Nephron progenitor cell (in vitro differentiated cells): ENCODE data around the gene BZW1.

Source experiments
- DNase-seq: peaks from one replicate; pipeline ENCODE4 v3.0.0; 2021
- H3K27ac Mint-ChIP-seq: 2 replicates; pipeline ENCODE4 v1.8.0; 2021; ENCODE audit warnings: mild to moderate bottlenecking, moderate library complexity, mixed read lengths
- H3K27me3 Mint-ChIP-seq: 2 replicates; pipeline ENCODE4 v1.8.0; 2021; ENCODE audit warnings: mild to moderate bottlenecking, low read depth, mixed read lengths; ENCODE audit not compliant: poor library complexity
- H3K36me3 Mint-ChIP-seq: 2 replicates; pipeline ENCODE4 v1.8.0; 2021; ENCODE audit warnings: low read depth, mixed read lengths
- H3K4me1 Mint-ChIP-seq: 2 replicates; pipeline ENCODE4 v1.8.0; 2021; ENCODE audit warnings: mixed read lengths
- H3K4me3 Mint-ChIP-seq: 2 replicates; pipeline ENCODE4 v1.8.0; 2021; ENCODE audit warnings: mild to moderate bottlenecking, moderate library complexity, mixed read lengths
- H3K9me3 Mint-ChIP-seq: 2 replicates; pipeline ENCODE4 v1.8.0; 2021; ENCODE audit warnings: mild to moderate bottlenecking, moderate library complexity, mixed read lengths
- CTCF ChIP-seq: fragments of 200-600 bp; sonication (generic); IDR thresholded peaks from 2 replicates; pipeline ENCODE4 v1.5.0; 2021; ENCODE audit warnings: antibody characterized with exemption

The BZW1 gene

DNA sequence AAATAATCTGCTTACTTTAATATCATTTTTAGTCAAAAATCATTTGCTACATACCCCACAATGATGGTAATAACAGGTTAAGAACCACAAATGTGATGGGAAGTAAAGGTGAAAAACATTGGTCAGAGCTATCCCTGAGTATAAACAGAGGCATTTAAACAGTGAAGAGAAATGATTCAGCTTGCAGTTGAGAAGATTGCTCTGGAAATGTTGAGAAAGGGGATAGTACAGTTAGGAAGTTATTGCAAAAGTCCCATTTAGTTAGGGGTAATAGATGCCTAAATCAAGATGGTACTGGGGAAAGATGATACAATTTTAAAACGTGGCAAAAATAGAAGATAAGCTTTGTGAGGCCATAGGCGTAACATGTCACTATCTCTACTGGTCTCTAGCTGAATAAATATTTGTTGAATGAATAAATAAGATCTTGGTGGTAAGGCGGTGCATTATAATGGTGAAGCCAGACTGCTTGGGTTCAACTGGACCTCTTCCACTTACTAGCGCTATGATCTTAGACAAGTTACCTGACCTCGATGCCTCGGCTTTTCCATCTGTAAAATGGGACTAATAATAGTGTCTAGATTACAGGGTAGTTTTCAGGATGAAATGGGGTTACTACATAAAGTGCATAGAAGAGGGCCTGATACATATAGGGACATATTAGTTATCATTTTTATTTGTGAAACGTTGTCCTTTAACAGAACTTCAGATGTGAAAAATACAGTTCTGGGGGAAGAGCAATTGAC, 2.0 kb upstream of the BZW1 start:
- DNase-seq = no peak
- Mint-ChIP-seq H3K4me3 (peak overlapping the region; percentile 80), H3K9me3 (no peaks in the 10 kb centered on the region), H3K27me3 (peaks cover 9% of the 10 kb centered on the region), H3K27ac (no peak overlapping the region), H3K36me3 (peaks cover 10% of the 10 kb centered on the region), H3K4me1 (peaks cover 44% of the 10 kb centered on the region)
- TF ChIP-seq CTCF = no peak

DNA sequence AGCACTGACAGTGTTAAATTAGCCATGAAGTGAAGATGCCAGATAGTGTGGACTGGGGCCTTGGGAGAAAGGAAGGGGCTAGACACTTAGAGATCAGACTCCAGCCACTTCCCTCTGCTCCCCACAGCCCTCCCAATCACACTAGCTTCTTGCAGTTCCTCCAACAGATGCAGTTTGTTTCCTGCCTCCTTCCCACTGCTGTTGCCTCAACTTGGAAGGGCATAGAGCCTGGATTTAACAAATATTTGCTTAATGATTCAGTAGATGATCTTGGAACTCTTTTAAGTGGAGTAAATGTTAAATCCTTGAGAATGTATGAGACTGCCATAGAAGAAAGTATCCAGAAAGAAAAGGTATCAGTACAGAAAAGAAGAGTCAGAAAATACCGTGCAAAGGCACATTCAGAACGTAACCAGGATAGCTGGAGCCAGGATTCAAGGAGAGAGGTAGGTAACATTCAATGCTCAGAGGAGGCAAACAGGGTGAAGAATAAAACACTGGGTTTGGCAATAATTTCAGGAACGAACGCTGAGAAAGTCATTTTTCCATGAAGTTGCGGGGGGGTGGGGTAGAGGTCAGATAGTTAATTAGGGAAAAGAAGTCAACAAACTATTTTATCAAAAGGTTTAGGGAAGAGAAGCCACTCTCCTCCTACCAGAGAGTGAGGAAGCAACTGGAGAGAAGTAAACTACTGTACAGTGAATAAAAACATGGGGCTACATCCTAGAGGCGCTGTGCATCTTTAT, 1.3 kb upstream of the BZW1 start:
- peaks cover 17% of the 10 kb centered on the region for H3K36me3 Mint-ChIP-seq
- DNase-seq = no peak
- no peaks in the 10 kb centered on the region for H3K9me3 Mint-ChIP-seq

DNA sequence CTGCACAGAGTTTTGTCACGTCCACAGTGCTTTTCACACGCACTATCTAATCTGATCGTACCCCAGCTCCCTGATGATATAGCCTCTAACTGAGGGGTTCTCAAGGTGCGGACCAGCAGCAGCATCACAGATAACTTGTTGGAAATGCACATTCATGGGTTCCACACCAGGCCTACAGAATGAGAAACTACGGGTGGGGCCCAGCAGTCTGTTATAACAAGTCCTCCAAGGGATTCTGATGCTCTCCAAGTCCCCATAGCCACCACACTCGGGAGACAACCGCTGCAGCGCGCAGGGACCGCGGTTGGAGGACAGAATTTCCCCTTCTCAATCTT, 745 bp upstream of the BZW1 start:
- Mint-ChIP-seq H3K27ac (peak overlapping the region; percentile 19), H3K36me3 (peaks cover 23% of the 10 kb centered on the region), H3K4me3 (peak overlapping the region; percentile 80), H3K9me3 (no peaks in the 10 kb centered on the region), H3K4me1 (peaks cover 47% of the 10 kb centered on the region), H3K27me3 (no peaks in the 10 kb centered on the region)
- no peak for TF ChIP-seq CTCF
- DNase-seq = no peak

More for the DNA sequence above, 1.3 kb upstream of the BZW1 start:
- H3K27ac Mint-ChIP-seq = peak overlapping the region; percentile 19
- H3K4me1 Mint-ChIP-seq = peaks cover 47% of the 10 kb centered on the region
- no peak for TF ChIP-seq CTCF
- H3K27me3 Mint-ChIP-seq = peaks cover 2% of the 10 kb centered on the region
- peak overlapping the region; percentile 80 for H3K4me3 Mint-ChIP-seq

GRCh38 chr2:200812122-200813022, 662 bp downstream of the BZW1 start:
- Mint-ChIP-seq H3K36me3 (peaks cover 37% of the 10 kb centered on the region), H3K27me3 (no peaks in the 10 kb centered on the region), H3K4me3 (peak overlapping the region; percentile 98), H3K27ac (peak overlapping the region; percentile 98), H3K9me3 (no peaks in the 10 kb centered on the region), H3K4me1 (peaks cover 47% of the 10 kb centered on the region)
- TF ChIP-seq CTCF = peak; percentile 42
- peak; percentile 82 for DNase-seq

DNA sequence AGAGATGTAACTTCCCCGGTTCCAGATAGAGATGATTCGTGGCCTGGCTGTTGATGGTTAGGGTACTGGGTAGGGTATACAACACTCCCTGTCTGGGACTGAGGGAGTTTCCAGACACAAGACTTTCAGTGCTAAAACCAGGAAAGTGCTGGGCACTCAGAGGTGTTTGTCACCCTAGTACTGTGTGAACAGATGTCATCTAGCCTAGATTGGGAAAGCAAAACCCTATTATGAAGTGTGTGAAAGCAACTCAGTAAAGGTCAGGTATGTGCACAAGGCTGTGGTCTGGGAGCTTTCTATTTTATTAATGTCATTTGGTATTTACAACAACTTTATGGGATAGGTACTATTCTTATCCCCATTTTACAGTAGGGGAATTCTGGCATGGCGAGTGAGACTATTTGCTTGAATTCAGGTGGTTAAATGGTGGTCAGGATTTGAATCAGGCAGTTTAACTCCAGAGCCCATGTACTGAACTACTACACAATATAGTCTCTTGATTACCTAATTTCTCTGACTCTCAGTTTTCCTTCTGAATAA, 2.6 kb downstream of the BZW1 start:
- no peak for TF ChIP-seq CTCF
- no peak for DNase-seq
- H3K27me3 Mint-ChIP-seq = no peaks in the 10 kb centered on the region
- H3K4me1 Mint-ChIP-seq = peaks cover 49% of the 10 kb centered on the region
- peaks cover 56% of the 10 kb centered on the region for H3K36me3 Mint-ChIP-seq
- peak overlapping the region; percentile 47 for H3K4me3 Mint-ChIP-seq
- H3K9me3 Mint-ChIP-seq = no peaks in the 10 kb centered on the region
- no peak overlapping the region for H3K27ac Mint-ChIP-seq
